ENCODE data around the gene ATN1.

ATN1 gene

DNA sequence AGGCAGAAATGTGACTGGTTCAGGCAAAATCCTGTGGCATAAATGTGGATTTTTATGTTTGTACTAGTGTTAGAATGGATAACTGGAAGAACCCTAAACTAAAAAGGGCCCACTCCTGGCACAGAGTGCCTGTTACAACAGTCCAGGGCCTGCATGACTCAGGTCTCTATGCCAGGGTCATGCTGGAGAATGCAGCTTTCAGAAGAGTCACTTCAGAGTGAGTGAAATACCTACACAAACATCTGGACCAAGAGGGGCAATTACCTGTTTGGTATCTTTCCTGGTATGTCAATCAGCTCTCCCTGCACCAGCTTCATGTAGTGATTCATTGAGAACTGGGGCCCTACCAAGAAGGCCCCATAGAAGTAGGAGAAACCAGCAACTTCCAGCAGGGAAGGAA is 53.0 kb downstream of the ATN1 start:
- H3K4me3 ChIP-seq (replicated peaks in 1 of 2; ENCODE audit: low read depth in 2 of 2, low read length in 2 of 2), result no peak overlapping the region
- TF ChIP-seq, protein P1, sequence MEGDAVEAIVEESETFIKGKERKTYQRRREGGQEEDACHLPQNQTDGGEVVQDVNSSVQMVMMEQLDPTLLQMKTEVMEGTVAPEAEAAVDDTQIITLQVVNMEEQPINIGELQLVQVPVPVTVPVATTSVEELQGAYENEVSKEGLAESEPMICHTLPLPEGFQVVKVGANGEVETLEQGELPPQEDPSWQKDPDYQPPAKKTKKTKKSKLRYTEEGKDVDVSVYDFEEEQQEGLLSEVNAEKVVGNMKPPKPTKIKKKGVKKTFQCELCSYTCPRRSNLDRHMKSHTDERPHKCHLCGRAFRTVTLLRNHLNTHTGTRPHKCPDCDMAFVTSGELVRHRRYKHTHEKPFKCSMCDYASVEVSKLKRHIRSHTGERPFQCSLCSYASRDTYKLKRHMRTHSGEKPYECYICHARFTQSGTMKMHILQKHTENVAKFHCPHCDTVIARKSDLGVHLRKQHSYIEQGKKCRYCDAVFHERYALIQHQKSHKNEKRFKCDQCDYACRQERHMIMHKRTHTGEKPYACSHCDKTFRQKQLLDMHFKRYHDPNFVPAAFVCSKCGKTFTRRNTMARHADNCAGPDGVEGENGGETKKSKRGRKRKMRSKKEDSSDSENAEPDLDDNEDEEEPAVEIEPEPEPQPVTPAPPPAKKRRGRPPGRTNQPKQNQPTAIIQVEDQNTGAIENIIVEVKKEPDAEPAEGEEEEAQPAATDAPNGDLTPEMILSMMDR (IDR thresholded peaks at IDR 0.05; ENCODE audit: low read depth, low read length), result no peak
- no peak for DNase-seq (ENCODE audit: low read depth in 2 of 2)

DNA sequence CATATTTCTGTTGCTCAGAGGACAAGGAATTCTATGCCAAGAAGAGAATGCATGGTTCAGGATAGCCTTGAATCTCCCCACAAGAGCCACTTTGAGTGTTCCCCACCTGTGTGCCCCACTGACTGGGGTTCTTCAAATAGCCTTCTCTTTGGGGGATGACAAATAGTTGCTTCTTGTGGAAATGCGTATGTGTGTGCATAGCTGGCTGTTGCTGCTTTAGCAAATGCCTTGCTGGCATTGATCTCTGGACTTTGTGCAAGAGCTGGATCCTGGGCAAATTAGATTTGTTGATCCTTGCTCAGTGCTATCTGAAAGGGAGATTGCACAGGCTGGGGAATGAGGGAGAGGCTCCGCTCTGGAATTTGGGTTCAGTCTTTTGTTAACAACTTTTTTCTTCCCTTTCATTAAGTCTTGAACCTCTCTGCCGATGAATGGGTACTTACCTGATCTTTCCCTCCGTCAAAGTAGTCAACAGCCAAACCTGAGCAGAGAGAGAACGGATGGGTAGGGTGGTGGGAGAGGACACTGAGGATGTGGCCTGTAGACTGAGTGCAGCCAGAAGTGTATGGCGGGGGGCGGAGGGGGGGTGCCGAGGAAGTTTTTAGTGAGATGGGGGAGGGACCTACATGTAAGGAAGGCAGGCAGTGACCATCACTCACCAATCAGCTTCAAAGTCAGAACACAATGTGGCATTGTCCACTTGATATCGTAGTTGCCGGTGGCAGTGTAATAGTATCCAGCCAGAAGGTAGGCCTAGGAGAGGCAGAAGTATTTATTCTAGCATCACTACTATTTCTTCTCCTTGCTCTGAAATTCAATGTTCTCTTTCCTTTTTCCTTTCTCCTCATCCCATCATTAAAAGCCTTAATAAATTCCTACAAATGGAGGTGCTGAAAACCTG is 53.6 kb downstream of the ATN1 start:
- DNase-seq (ENCODE audit: low read depth in 2 of 2), result no peak
- H3K4me3 ChIP-seq (replicated peaks in 1 of 2; ENCODE audit: low read depth in 2 of 2, low read length in 2 of 2), result no peak overlapping the region
- TF ChIP-seq, protein P1 (IDR thresholded peaks at IDR 0.05; ENCODE audit: low read depth, low read length), result no peak

DNA sequence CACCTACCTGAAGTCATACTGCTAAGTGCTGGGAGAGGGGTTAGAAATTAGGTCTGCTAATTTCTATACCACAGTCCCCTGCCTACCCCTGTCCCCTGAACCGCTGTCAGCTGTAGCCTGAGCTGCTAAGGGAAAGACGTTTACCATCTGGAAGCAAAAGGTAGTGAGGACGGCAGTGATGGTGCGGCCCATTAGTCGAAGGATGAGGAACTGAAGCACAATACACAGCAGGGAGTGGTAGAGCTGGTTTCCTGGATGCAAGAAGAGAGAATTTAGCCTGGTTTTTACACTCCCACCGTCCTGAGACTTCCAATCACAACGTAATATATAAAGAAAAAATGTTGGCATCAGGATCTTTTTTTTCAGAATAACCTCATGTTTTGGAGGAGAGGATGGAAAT is 54.8 kb downstream of the ATN1 start:
- TF ChIP-seq, protein P1 (IDR thresholded peaks at IDR 0.05; ENCODE audit: low read depth, low read length), result no peak
- H3K4me3 ChIP-seq (replicated peaks in 1 of 2; ENCODE audit: low read depth in 2 of 2, low read length in 2 of 2), result no peak overlapping the region
- DNase-seq (ENCODE audit: low read depth in 2 of 2), result no peak

DNA sequence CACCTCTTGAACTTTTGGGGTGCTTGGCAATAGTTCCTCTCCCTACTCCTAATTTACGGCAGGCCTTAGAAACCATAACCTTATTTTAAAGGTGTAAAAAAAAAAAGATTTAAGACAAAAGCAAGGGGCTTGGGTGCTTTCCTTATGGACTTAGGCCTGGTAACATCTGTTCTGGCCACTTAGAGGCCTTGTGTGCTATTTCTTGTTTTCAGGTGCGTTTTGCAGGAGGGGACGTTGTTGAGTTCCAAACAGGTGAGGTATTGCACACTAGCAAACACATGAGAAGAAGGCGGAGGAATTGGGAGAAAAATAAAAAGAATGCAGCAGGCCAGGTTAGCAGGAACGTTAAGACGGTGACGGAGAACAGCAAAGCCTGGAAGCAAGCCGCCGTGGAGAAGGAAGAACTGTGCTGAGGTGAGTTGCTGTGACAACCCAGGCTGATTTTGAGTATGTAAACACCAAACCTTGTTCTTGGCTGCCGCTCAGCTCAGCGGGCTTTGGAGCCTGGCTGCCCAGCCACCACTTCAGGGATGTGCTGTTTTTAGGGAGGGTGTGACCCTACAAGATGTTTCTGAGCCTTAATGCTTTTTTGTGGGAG is 60.3 kb downstream of the ATN1 start:
- H3K4me3 ChIP-seq (replicated peaks in 1 of 2; ENCODE audit: low read depth in 2 of 2, low read length in 2 of 2), result no peak overlapping the region
- no peak for DNase-seq (ENCODE audit: low read depth in 2 of 2)

More for the DNA sequence above, 60.3 kb downstream of the ATN1 start:
- TF ChIP-seq, protein P1 (IDR thresholded peaks at IDR 0.05; ENCODE audit: low read depth, low read length), result no peak

All from cardiac fibroblast (primary cell).